DMS153 (cell line): Measurements from ENCODE around the gene DNAJB12.
A peak's percentile ranks its signal among the peaks of the same experiment; 100 is the strongest.
"Not testable (repeated sequence)": the region's sequence is repeated elsewhere in the genome, so short reads cannot be mapped to it uniquely, and the experiment has no call there.

Experiments used
- DNase-seq: peaks from one replicate; lab custom pipeline; 2025; lab: John Stamatoyannopoulos, UW

The DNAJB12 gene

DNA sequence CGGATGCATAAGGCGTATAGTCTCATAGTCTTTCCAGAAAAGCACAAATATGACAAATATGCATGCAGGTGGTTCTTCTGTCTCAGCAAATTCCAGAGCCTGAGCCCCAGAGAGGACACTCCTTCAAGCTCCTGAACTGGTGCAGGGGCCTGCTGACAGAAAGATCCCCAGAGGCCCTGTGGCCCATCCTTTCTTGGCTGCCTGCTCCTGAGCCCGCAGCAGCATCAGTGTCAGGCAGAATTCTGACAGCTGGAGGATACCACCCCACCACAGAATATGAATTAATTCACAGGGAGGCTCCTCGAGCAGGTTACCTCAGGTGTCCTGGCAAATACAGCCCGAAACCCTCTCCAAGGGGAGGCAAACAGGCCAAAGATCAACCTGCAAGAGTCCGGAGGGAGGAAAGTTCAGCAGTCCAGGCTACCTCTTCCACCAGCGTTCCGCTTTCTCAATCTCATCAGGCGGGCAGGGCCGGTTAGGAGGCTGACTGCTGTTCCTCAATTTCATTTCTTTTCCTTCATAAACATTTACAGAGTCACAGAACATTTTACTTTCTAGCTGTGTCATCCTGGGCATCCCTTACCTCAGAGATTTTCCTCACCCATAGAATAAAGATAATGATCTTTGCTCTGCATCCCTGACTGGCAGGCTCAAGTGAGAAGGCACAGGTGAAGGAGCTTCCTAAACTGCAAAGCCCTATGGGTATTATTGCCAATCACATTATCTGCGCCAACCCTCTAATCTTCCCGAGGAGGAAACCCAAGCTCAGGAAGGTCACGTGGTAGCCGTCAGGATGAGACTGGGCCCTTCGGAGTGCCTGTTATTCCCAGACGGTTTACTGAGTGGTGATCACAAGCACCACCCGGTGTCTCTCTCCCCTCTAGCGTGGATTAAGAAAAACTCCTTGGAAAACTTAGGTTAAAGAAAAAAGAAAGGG lies 1.4 kb downstream of the DNAJB12 start:
- no peak for DNase-seq

DNA sequence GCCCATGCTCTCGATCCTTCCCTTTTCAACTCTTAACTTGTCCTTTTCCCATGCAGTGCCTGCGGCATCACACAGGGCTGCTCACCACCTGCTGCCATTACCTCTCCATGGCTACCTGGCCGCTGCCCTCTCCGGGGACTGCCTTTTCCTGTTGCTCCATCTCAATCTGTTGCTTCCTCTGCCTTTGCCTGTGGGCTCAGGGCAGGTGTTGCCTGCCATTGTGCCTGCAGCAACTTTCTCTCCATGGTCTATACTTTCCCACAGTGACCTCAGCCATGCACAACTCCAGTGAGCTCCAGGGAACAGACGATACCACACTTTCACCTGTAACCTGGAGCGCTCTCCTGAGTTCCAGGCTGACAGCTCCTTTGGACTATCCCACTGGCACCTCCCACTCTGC lies 3.2 kb downstream of the DNAJB12 start:
- no peak for DNase-seq

DNA sequence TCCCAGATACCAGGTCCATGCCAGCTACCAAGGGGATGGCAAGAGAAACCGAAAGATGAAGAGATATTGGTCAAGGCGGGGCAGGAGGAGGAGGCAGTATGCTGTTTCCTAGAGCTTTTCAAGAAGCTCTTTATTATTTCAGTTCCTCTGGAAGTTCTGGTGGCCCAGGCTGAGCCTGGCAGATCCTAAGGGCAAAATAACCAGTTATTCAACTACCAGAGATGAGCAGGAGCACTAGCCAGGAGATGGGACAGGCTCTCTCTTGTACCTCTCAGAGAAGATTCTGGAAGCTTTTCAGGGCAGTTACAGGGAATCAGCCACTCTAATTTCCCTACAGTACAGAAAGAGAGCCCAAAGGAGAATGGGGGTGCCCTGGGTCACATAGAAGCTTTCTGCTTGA lies 5.3 kb downstream of the DNAJB12 start:
- DNase-seq = no peak

DNA sequence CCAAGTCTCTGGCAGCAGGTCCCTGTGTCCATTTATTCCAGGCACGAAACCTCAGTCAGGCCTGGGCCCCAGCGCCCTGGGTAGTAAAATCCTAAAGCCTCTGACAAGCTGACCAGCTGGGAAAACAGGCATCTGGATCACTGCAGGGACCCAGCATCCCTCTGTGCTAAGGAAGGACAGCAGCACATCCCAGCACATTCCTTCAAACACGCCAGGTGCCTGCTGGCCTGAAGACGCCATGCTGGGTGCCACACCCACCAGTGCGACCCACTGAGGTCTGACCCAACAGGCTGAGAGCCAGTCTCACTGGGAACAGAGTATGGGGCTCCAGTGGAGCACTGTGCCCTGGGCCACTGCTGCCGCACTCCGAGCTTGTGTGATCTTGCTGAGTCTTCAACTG lies 6.4 kb downstream of the DNAJB12 start:
- DNase-seq = no peak

DNA sequence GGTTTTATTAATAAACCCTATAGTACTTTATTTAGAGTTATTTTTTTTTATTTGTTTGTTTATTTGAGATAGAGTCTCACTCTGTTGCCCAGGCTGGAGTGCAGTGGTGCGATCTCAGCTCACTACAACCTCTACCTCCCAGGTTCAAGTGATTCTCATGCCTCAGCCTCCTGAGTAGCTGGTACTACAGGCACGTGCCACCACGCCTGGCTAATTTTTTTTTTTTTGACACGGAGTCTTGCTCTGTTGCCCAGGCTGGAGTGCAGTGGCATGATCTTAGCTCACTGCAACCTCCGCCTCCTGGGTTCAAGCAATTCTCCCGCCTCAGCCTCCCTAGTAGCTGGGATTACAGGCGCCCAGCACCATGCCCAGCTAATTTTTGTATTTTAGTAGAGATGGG lies 8.6 kb downstream of the DNAJB12 start:
- not testable (repeated sequence) for DNase-seq

DNA sequence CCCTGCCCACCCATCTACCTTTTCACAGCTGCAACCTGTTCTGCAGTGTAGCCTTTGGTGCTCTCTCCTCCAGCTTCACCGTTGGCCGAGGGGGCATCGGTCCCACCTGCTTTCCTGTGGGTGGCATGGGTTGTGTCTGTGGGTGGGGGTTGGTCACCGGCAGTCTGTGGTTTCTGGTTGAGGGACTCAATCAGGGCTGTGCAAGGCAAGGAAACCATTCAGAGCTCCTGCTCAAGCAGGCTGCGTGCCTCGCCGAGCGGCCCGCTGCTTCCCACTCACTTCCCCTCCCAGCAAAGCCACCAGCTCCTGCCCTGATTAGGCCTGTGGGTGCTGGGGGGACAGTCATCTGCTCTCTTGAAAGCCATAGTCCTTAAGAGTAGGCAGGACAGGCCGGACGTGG lies 9.8 kb downstream of the DNAJB12 start:
- DNase-seq = no peak

DNA sequence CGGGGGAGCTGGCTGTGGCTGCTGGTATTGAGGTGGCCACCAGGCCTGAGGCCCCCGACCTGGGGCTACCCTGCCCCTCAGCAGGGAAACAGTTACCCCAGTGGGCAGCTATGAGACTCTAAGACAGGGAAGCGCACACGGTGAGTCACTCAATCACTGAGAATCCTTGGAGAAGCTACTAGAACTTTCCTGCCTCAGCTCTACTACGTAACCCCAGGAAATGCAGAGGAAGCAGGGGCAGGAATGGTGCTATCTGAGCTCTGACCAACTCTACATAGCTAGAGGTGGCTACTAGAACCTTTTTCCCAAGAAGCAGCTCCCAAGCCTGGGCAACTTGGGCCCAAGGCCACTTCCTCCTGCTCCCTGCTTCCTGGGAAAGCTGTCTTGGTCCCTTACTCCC lies 11.8 kb downstream of the DNAJB12 start:
- no peak for DNase-seq

DNA sequence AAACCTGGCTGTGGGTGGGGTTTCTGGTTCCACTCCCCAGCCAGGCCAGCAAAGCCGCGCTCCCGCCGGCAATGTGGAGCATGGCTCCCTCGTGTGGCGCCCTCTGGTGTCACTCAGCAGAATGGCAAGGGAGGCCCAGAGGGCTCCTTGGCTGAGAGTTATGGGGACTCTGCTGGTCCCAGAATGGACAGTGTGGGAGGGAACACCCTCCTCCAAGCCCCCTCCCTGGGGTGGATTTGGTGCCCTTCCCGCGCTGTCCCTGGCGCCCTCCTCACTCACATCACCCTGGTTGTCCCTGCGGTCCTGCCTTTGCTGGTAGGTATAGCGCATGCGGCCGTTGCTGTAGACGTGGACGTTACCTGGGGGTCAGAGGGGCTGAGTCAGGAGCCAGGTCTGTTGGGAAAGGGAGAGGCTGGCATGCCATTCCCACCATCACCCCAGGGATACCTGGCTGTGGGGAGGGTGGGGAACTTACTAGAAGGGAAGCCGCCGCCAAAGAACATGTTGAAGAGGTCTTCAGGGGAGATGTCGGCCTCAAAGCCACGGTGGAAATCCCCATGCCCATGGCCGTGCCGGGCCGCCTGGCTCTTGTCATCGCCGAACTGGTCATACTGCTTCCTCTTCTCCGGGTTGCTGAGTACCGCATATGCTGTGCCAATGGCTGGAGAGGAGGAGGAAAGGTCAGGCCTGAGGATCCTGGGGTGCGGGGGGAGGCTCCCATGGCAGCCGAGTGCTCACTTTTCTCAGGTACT lies 14.0 kb downstream of the DNAJB12 start:
- no peak for DNase-seq

DNA sequence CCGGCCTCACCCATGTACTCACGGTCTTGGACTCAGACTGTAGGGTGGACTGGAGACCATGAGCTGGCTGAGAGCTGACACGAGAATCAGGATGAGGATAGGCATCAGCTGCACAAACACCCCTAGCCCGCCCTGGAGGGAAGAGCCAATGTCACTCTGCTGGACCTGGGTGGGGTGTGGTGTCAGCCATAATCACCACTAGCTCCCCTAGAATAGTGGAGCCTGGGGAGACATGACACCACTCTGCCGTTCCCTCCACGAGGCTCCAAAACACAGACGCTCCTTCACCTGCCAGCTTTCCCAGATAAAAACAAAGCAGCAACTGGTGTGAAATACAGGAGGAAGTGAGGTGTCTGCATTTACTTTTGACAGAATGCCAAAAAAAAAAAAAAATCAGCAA lies 16.5 kb downstream of the DNAJB12 start:
- no peak for DNase-seq

DNA sequence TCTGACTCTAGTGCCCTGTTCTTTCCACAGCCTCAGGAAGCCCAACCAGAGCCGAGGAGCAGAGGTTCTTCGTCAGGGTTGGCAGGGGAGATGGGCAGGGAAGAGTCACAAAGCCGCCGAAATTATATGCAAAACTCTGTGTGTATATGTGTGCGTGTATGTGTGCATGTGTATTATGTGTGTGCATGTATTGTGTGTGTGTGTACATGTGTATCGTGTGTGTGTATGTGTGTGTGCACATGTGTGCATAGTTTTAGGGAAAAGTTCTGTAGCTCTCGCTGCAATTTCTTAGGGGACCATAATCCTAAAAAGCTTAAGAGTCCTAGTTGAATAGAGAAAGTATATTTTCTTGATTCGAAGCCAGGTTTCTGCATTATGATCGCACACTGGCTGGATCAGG lies 17.0 kb downstream of the DNAJB12 start:
- DNase-seq = no peak

DNA sequence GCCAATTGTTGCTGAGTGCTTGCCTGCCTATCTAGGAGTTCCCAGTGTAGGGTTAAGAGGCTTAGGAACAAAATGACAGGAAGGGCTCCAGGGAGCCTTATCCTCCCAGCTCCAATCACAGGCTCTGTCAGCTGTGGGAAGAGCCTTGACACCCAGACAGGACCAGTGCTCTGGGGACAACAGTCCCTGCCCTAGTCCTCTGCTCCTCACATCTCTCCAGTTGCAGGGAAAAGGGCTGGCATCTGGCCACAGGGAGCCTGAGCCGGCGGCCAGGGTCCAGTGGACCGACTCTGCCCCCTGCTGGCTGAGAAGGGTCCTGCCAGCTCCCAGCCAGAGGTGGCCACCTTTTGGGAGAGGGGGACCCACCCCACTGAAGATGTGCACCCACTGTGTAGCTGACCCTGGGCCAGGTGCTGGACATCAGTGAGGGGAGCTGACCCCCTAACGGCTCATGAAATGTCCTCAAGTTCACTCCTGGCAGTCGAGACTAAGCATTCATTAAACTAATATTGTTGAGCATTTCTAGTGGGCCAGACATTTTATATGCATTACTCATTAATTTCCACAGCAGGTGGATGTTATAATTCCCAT lies 17.6 kb downstream of the DNAJB12 start:
- DNase-seq = peak; percentile 47

DNA sequence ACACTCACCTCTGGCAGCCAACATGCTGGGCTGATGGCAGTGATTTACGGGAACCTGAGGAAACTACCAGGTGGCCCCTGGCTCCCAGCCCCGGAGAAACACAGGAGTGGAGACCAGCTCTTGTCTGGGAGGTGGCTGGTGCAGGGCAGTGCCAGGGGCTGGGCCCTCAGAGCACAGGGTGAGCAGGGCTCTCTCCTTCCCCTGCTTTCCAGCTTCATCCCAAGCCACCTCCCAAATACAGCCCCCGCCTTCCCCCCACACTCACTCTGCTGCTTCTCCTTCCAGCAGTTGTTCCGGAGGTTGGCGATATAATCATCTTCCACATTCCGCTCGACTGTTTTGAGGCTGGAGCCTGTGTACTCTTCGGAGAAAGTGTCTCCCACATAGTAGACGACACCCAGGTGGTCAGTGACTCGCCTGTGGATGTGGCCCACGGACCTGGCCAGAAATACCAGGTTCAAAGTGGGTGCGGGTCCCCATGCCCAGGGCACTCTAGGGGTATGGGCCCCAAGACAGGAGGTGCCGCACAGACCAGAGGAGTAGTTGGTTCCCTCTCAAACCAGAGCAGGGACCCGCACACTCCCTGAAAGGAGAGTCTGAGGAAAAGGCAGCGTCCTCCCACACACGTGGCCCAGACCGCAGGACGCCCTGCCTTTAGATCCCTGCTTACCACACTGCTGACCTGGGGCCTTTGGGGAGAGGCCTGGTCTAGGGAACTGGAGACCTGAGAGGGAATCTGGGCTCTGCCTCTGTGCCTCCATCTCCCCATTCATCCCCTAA lies 18.3 kb downstream of the DNAJB12 start:
- DNase-seq = no peak

DNA sequence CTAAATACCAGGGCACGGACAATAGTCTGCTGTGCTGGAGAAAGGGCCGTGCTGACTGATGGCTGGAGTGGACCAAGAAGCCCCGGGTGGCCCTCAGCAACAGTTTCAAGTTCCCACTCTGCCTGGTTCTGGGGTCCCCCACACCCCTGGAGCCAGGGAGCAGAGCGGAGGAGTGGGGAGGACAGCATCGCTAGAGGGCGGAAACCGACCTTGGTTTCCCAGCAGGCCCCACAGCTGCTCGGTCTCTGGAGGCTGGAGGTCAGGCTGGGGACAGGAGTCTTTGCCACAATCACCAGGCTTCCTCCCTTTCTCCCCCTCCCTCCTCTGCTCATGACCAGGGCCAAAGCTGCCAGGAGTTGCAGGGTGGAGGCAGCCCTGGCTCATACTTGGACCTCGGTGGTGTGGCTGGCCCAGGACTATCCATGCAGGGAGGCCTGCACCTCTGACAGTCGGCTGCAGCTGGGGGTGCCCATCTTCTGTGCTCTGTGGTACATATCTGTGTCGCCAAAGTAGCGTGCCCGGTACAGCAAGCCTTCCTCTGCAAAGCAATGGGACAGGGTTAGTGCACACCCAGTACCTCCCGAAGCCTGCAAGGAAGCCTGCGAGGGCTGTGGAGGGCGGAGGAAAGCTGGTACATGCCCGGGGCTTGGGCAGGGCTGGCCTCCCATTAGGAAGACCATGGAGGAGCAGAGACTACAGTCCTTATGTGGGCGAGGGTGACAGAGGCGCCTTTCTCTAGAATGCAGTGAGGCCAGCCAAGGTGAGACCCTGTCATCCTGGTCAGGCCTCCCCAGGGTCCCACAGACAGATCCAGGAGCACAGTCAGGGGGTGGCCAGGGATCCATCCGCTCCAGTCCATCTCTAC lies 19.1 kb downstream of the DNAJB12 start:
- no peak for DNase-seq

DNA sequence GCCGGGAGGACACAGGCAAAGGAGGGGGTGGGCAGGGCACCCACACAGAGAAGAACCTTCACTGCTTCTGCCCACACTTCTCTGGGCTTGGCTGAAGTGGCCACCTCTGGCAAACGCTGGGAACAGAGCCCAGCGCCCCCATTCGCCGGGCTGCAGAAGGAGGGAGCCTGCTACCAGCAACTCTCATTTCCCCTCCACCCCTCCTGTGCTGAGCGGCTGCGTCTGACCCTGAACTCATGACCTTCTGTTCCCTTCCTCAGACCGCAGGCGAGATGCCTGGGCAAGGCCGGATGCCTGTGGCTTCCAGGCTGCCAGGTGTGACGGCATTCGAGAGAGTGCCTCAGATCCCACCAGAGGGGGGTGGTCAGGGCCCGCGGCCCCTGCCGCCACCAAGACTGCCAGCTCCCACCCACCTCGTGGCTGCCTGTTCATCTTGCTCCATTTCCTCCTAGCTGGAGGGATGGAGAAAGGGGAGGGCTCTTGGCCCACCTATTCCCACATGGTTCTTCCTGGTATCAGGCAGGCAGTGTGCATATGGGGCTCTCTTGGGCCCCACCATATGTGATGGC lies 19.8 kb downstream of the DNAJB12 start:
- no peak for DNase-seq

DNA sequence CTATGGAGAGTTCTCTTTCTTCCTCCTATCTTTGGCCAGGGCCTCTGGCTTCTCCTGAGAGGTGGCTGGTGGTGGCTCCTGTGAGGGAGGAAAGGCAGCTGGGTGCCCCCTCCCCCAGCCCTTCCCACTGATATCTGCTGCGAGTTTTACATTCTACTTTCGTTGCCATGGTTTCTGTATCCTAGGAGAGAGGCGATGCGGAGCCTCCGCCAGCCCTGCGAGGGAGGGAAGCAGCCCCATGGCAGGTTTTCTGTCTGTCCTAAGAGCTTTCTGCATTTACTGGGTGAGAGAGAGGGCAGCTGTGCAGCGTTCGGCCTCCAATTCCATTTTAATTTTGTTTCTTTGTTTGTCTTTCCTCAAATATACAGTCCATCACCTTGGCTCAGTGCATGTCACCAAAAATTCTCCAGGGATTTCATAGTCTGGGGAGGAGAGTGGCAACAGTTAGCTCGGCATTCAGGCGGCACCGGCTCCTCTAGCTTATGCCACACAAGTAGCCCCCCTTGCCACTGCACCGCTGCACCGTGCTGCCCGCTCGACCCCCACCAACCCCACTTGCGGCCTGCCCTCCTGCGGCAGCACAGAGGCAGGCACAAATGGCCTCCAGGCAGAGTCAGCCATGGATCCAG lies 20.4 kb downstream of the DNAJB12 start:
- DNase-seq = peak; percentile 83

DNA sequence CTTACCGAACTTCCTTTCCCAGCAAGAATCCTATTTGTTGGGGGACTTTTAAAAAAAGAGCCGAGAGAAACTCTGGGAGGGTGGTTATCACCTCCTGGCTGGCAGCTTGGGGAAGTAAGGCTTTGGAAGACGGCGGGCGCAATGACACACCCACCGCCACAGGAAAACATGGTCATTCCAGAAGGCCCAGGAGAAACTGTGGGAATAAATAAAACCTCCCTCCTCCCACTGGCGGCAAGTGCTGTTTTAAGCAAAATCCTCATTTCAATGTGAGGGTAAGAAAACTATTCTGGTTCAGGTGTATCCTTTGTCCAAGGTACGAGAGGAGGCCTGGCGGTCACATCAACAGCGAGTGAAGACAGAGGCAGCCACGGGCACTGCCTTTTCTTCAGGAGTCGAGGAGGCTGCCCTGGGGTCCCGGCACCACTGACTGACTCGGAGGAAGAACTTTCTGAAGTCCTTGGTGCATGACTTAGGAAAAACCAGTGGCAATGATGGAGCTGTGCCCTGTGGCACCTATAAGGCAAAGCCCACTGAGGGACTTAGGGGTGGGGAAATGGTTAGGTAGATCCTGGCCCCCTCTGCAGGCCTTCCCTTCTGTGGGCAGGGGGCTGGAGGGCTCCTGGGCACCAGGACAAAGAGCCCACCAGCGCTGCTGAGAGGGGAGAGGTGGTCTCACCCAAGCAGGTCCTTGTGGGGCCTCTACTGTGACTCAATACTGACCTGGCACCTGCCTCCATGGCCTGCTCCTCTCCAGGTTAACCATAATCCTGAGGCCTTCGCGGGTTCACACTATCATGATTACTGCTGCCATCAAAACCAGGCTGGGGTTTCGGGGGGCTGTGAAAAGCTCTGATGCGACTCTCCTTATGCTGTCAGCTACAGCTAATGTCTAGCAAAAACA lies 21.4 kb downstream of the DNAJB12 start:
- no peak for DNase-seq

DNA sequence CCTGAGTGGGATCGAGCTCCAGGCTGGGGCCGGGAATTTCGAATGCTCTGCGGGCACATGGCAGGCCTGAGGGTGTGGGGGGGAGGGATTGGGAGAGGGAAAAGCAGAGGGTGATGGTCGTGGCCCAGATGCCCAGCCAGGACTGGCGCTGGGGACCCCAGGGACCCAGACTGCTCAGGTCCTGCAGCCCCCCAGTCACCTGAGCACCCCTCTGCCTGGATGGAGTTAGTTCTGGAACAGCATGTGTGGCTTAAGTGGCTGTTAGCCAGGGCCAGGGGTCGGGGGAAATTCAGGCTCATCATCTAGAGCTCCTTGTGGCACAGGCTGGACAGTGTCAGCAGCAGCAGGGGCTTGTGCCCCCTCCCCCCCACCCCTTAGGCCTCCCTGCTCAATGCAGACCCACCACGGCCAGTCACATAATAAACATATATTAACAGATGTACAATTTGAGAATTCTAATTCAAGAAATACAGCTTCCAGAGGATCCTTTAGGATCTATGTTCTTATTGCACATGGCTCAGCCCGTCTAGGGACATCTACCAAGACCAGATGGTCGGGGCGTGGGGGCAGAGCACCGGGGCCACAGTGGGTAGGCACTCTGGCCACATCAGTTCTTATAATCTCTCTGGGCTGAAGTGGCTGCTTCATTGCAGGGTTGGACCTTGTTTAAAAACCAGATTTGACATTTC lies 22.2 kb downstream of the DNAJB12 start:
- DNase-seq = no peak

DNA sequence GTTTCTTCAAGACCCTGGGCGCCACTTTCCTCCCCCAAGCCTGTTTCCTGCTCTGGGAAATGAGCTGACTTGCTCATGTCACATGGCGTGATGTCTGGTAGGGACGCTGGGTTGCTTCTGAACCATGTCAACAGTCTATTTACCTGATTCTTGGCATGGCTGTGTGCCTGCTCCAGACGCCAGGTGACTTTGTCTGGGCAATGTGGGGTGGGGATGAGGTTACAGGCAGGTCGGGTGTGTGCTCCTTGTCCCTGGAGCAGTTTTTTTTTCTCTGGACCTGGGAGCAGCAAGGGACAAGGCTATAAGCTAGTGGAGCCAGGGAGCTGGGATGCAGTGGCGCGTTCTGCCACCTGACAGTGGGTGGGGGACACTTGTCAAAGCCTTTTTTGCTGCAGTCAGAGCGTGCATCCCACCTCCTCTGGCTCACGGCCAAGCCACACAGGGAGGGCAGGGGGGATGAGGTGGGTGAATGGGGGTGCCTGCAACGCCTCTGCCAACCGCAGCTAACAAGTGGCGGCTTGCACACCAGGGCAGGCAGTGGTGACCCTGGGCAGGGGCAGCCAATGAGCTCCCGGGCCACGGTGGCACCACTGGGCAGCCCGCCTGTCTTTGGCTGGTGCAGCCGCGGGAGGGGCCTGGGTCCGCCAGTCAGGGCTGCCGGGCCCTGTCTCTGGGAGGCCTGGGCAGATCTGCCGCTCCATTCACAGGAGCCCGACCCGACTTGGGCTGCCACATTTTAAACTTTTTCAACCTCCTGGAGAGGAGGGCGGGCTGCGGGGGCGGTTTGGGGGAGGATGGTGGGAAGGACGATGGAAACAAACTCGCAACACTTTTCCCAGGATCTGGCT lies 22.9 kb downstream of the DNAJB12 start:
- peak; percentile 96 for DNase-seq
